Astrocyte (in vitro differentiated cells and primary cell): ENCODE measurements around the gene SUN3. TPM values are rescaled to one million over a fixed set of nuclear protein-coding genes. Genes with fewer than 3 reads are reported as not detected.
A peak's percentile ranks its signal among the peaks of the same experiment; 100 is the strongest.

Source experiments
- DNase-seq: peaks from one replicate; pipeline ENCODE4 v3.0.0-alpha.2; 2010; ENCODE audit warnings: low read depth
- FAIRE-seq: peaks from 2 replicates; lab custom pipeline; 2011; peaks lifted over from hg19 to GRCh38; lab: Jason Lieb, UNC
- H2AFZ ChIP-seq: 2 replicates; pipeline ENCODE4 v1.6.0; 2012; ENCODE audit warnings: low read depth, low read length, inconsistent platforms
- H3K27ac ChIP-seq: 2 replicates; pipeline ENCODE4 v1.5.1; 2011; ENCODE audit warnings: low read depth, low read length, inconsistent platforms
- H3K27me3 ChIP-seq: 2 replicates; pipeline ENCODE4 v1.6.0; 2011; ENCODE audit warnings: low read length, inconsistent platforms; ENCODE audit not compliant: insufficient read depth
- H3K36me3 ChIP-seq: 2 replicates; pipeline ENCODE4 v1.5.1; 2011; ENCODE audit warnings: low read length, inconsistent platforms; ENCODE audit not compliant: insufficient read depth
- H3K4me1 ChIP-seq: 2 replicates; pipeline ENCODE4 v1.5.1; 2011; ENCODE audit warnings: low read length, inconsistent platforms; ENCODE audit not compliant: insufficient read depth
- H3K4me2 ChIP-seq: 2 replicates; pipeline ENCODE4 v1.6.0; 2012; ENCODE audit warnings: low read length, inconsistent platforms
- H3K4me3 ChIP-seq: 2 replicates; pipeline ENCODE4 v1.5.1; 2011; ENCODE audit warnings: low read depth, mild to moderate bottlenecking, low read length, inconsistent platforms; ENCODE audit not compliant: insufficient read depth
- H3K79me2 ChIP-seq: 2 replicates; pipeline ENCODE4 v1.6.0; 2012; ENCODE audit warnings: mild to moderate bottlenecking, low read length, inconsistent platforms; ENCODE audit not compliant: insufficient read depth
- H3K9ac ChIP-seq: 2 replicates; pipeline ENCODE4 v1.6.0; 2012; ENCODE audit warnings: mild to moderate bottlenecking, low read length, inconsistent platforms
- H3K9me3 ChIP-seq: 2 replicates; pipeline ENCODE4 v1.5.1; 2012; ENCODE audit warnings: low read depth, mild to moderate bottlenecking, low read length, inconsistent platforms; ENCODE audit not compliant: insufficient read depth
- H4K20me1 ChIP-seq: 2 replicates; pipeline ENCODE4 v1.6.0; 2012; ENCODE audit warnings: low read length, inconsistent platforms; ENCODE audit not compliant: insufficient read depth
- H3K27ac Mint-ChIP-seq: one replicate; pipeline ENCODE4 v1.8.0; 2021; ENCODE audit warnings: mild to moderate bottlenecking, mixed read lengths; ENCODE audit not compliant: unreplicated experiment
- H3K27me3 Mint-ChIP-seq: one replicate; pipeline ENCODE4 v1.8.0; 2021; ENCODE audit warnings: low read depth, mixed read lengths; ENCODE audit not compliant: unreplicated experiment
- H3K36me3 Mint-ChIP-seq: one replicate; pipeline ENCODE4 v1.8.0; 2021; ENCODE audit warnings: low read depth, mixed read lengths; ENCODE audit not compliant: unreplicated experiment
- H3K4me1 Mint-ChIP-seq: one replicate; pipeline ENCODE4 v1.8.0; 2021; ENCODE audit warnings: low read depth, mixed read lengths; ENCODE audit not compliant: unreplicated experiment
- H3K4me3 Mint-ChIP-seq: one replicate; pipeline ENCODE4 v1.8.0; 2021; ENCODE audit warnings: mild to moderate bottlenecking, moderate library complexity, mixed read lengths; ENCODE audit not compliant: unreplicated experiment
- H3K9me3 Mint-ChIP-seq: one replicate; pipeline ENCODE4 v1.8.0; 2021; ENCODE audit warnings: mild to moderate bottlenecking, mixed read lengths; ENCODE audit not compliant: unreplicated experiment
- EZH2 ChIP-seq: IDR thresholded peaks from 2 replicates; pipeline ENCODE4 v1.6.1; 2012; ENCODE audit warnings: mild to moderate bottlenecking, low read length, inconsistent platforms; ENCODE audit not compliant: insufficient read depth
- total RNA-seq: library from RNA; stranded (reverse); gene quantifications from 2 replicates; pipeline ENCODE4 v1.2.1, GENCODE V29; 2021
- TF ChIP-seq, protein P1 (sequence below): IDR thresholded peaks from 2 replicates; pipeline ENCODE4 v1.5.1; 2011; ENCODE audit warnings: low read depth, mild to moderate bottlenecking, inconsistent platforms, low read length, moderate library complexity; ENCODE audit not compliant: insufficient read depth

SUN3 gene
- total RNA-seq, 1 donor from 2014 or later, result not detected

DNA sequence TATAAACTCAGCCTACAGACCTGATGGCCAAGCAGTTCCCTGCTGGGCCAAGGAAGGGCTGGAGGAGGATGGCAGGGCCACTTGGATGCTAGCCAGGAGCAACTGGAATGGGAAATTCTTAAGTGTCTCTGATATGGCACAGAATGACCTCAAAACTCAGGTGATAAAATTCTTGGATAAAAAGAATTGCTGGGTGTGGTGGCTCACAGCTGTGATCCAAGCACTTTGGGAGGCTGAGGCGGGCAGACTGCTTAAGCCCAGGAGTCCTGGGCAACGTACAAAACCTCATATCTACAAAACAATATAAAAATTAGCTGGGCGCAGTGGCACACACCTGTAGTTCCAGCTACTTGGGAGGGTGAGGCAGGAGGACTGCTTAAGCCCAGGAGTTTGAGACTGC lies 66.6 kb downstream of the SUN3 start:
- H3K36me3 ChIP-seq, result peaks cover 41% of the 10 kb centered on the region
- Mint-ChIP-seq H3K27me3 (no peaks in the 10 kb centered on the region), H3K36me3 (peaks cover 54% of the 10 kb centered on the region)

DNA sequence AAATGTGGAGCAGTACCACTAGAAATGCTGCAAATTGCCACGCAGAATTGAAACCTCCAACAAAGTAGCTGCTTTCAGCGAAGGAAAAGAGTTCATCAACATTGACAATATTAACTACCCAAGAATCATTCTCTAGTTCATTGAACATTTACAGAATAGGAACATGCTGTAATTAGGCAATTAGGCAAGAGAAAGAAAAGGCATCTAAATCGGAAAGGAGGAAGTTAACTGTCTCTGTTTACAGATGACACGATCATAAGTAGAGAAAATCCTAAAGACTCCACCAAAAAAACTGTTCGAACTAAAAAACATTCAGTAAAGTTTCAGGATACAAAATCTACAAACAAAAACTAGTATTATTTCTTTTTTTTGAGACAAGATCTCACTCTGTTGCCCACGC lies 71.8 kb downstream of the SUN3 start:
- Histone ChIP-seq H3K79me2 (peaks cover 4% of the 10 kb centered on the region), H3K27ac (no peak overlapping the region), H2AFZ (no peak overlapping the region), H3K9me3 (no peaks in the 10 kb centered on the region), H3K36me3 (peaks cover 9% of the 10 kb centered on the region), H4K20me1 (no peaks in the 10 kb centered on the region), H3K9ac (no peak overlapping the region), H3K4me3 (no peak overlapping the region), H3K4me2 (no peak overlapping the region), H3K27me3 (no peaks in the 10 kb centered on the region), H3K4me1 (peaks cover 13% of the 10 kb centered on the region)
- Mint-ChIP-seq H3K27me3 (no peaks in the 10 kb centered on the region), H3K4me1 (peaks cover 22% of the 10 kb centered on the region), H3K4me3 (no peak overlapping the region), H3K27ac (no peak overlapping the region), H3K9me3 (no peaks in the 10 kb centered on the region), H3K36me3 (peaks cover 22% of the 10 kb centered on the region)
- DNase-seq (no peak), FAIRE-seq (peak; percentile 67)
- no peak for TF ChIP-seq EZH2
- TF ChIP-seq, protein P1, sequence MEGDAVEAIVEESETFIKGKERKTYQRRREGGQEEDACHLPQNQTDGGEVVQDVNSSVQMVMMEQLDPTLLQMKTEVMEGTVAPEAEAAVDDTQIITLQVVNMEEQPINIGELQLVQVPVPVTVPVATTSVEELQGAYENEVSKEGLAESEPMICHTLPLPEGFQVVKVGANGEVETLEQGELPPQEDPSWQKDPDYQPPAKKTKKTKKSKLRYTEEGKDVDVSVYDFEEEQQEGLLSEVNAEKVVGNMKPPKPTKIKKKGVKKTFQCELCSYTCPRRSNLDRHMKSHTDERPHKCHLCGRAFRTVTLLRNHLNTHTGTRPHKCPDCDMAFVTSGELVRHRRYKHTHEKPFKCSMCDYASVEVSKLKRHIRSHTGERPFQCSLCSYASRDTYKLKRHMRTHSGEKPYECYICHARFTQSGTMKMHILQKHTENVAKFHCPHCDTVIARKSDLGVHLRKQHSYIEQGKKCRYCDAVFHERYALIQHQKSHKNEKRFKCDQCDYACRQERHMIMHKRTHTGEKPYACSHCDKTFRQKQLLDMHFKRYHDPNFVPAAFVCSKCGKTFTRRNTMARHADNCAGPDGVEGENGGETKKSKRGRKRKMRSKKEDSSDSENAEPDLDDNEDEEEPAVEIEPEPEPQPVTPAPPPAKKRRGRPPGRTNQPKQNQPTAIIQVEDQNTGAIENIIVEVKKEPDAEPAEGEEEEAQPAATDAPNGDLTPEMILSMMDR, result no peak

More for the DNA sequence above, 66.6 kb downstream of the SUN3 start:
- TF ChIP-seq EZH2, result no peak
- no peak overlapping the region for H3K4me3 Mint-ChIP-seq
- Histone ChIP-seq H3K79me2 (no peaks in the 10 kb centered on the region), H4K20me1 (no peaks in the 10 kb centered on the region), H2AFZ (no peak overlapping the region), H3K4me3 (no peak overlapping the region), H3K9me3 (no peaks in the 10 kb centered on the region), H3K27me3 (no peaks in the 10 kb centered on the region), H3K4me1 (no peaks in the 10 kb centered on the region), H3K4me2 (no peak overlapping the region), H3K9ac (no peak overlapping the region), H3K27ac (no peak overlapping the region)
- FAIRE-seq, result no peak
- no peaks in the 10 kb centered on the region for H3K4me1 Mint-ChIP-seq
- DNase-seq, result no peak
- peaks cover 2% of the 10 kb centered on the region for H3K9me3 Mint-ChIP-seq
- H3K27ac Mint-ChIP-seq, result no peak overlapping the region

DNA sequence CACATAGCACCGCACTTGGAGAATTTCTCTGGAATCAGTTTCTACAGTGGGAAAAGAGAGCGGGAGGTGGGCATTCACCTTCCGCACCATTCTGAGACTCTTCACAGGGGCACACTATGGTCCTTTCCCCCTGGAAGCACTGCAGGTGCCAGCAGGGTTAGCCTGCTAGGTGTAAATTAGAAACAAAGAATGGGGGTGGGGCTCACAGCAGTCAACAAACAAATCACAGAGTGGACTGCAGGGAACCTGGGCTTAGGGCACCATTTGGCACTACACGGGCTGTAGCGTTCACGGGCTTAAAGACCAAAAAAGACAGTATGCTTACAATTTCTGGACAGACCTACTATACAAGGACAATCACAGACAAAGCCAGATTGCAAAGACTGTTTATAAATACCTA lies 72.7 kb downstream of the SUN3 start:
- Histone ChIP-seq H2AFZ (no peak overlapping the region), H3K36me3 (peaks cover 6% of the 10 kb centered on the region), H3K4me2 (no peak overlapping the region), H3K27ac (no peak overlapping the region), H3K4me1 (peaks cover 13% of the 10 kb centered on the region), H3K27me3 (no peaks in the 10 kb centered on the region), H3K9me3 (no peaks in the 10 kb centered on the region), H3K4me3 (no peak overlapping the region), H4K20me1 (no peaks in the 10 kb centered on the region), H3K9ac (no peak overlapping the region), H3K79me2 (peaks cover 4% of the 10 kb centered on the region)
- Mint-ChIP-seq H3K27me3 (no peaks in the 10 kb centered on the region), H3K36me3 (peaks cover 16% of the 10 kb centered on the region), H3K27ac (no peak overlapping the region), H3K4me1 (peaks cover 22% of the 10 kb centered on the region), H3K9me3 (no peaks in the 10 kb centered on the region), H3K4me3 (no peak overlapping the region)
- TF ChIP-seq, protein P1, result no peak
- no peak for TF ChIP-seq EZH2
- no peak for FAIRE-seq
- DNase-seq, result no peak
